Hepatocyte (in vitro differentiated cells): ENCODE data around the gene RAF1.

ENCODE experiments used
- CTCF ChIP-seq: fragments of 200-600 bp; sonication (generic); IDR thresholded peaks from 2 replicates; pipeline ENCODE4 v1.5.1; 2016; ENCODE audit warnings: antibody characterized with exemption, mild to moderate bottlenecking; ENCODE audit not compliant: poor library complexity
- EZH2 ChIP-seq: fragments of 200-600 bp; sonication (generic); IDR thresholded peaks from 2 replicates; pipeline ENCODE4 v1.6.1; 2016; ENCODE audit warnings: antibody characterized with exemption, mild to moderate bottlenecking, borderline replicate concordance
- EZH2phosphoT487 ChIP-seq: fragments of 200-600 bp; sonication (generic); IDR thresholded peaks from one replicate; pipeline ENCODE4 v1.6.1; 2018; ENCODE audit warnings: antibody characterized with exemption, mild to moderate bottlenecking, low read depth, moderate library complexity; ENCODE audit not compliant: unreplicated experiment, severe bottlenecking

- TF ChIP-seq CTCF, result no peak
- TF ChIP-seq EZH2, result no peak
- no peak for TF ChIP-seq EZH2phosphoT487
These were observed 103.3 kb downstream of the RAF1 start for GRCh38 chr3:12560505-12561190.
